Endothelial cell of umbilical vein (primary cell): ENCODE measurements around the gene SLC25A38. TPM values are rescaled to one million over a fixed set of nuclear protein-coding genes. Genes with fewer than 3 reads are reported as not detected.

ENCODE experiments used
- BruUV-seq: library from RNA; stranded (reverse); fragments of 400-500 nt; replicated peaks from 2 replicates; lab custom pipeline; 2021; lab: Mats Ljungman, UMichigan
- CTCF ChIA-PET: fragments of 300-600, 350-600 bp; sonication (Branson Sonifier 250); formaldehyde crosslinking; loops from one replicate; lab custom pipeline; 2021; ENCODE audit warnings: antibody characterized with exemption, inconsistent platforms; lab: Charles Lee
- POLR2A ChIA-PET: fragments of 300-600, 350-600 bp; sonication (Branson Sonifier 250); formaldehyde crosslinking; loops from one replicate; lab custom pipeline; 2021; ENCODE audit warnings: antibody characterized with exemption, inconsistent platforms; lab: Charles Lee
- DNase-seq: peaks from one replicate; pipeline ENCODE4 v3.0.0-alpha.2; 2011; ENCODE audit warnings: low read depth, low spot score
- FAIRE-seq: peaks from 2 replicates; lab custom pipeline; 2011; peaks lifted over from hg19 to GRCh38; lab: Jason Lieb, UNC
- H2AFZ ChIP-seq: 2 replicates; pipeline ENCODE4 v1.6.0; 2012; ENCODE audit warnings: low read depth, low read length, control low read depth, inconsistent platforms
- H3K27ac ChIP-seq: 2 replicates; pipeline ENCODE4 v1.5.1; 2011; ENCODE audit warnings: low read depth, mild to moderate bottlenecking, control low read depth, low read length, moderate library complexity; ENCODE audit not compliant: insufficient read depth
- H3K27me3 ChIP-seq, 2 experiments: 2 replicates each; pipeline versions ENCODE4 v1.6.0 to v1.6.1; 2011; ENCODE audit warnings: low read length in 2 of 2, mixed read lengths in 1 of 2; ENCODE audit not compliant: control insufficient read depth in 2 of 2, insufficient read depth in 2 of 2
- H3K36me3 ChIP-seq, 2 experiments: 2 replicates in 1 of 2; 3 replicates in 1 of 2; pipeline ENCODE4 v1.5.1; 2011; ENCODE audit warnings: low read length in 2 of 2, mild to moderate bottlenecking in 1 of 2, moderate library complexity in 1 of 2; ENCODE audit not compliant: control insufficient read depth in 2 of 2, insufficient read depth in 2 of 2; ENCODE audit errors: extremely low read depth in 1 of 2
- H3K4me1 ChIP-seq: 3 replicates; pipeline ENCODE4 v1.5.1; 2011; ENCODE audit warnings: mild to moderate bottlenecking, low read length; ENCODE audit not compliant: control insufficient read depth, insufficient read depth; ENCODE audit errors: extremely low read depth
- H3K4me2 ChIP-seq: 2 replicates; pipeline ENCODE4 v1.6.1; 2011; ENCODE audit warnings: low read length, control low read depth, mixed read lengths; ENCODE audit not compliant: insufficient read depth
- H3K4me3 ChIP-seq, 3 experiments: fragments of 200-600 bp in 1 of 3; sonication (generic), shearing (Covaris generic) in 1 of 3; replicated peaks in 1 of 3; 2 replicates each; pipeline ENCODE4 v1.5.1; 2011 to 2016; ENCODE audit warnings: control low read depth in 3 of 3, low read length in 3 of 3, mild to moderate bottlenecking in 2 of 3, inconsistent platforms in 1 of 3, low read depth in 1 of 3, moderate library complexity in 1 of 3; ENCODE audit not compliant: insufficient read depth in 1 of 3
- H3K79me2 ChIP-seq: 2 replicates; pipeline ENCODE4 v1.6.0; 2012; ENCODE audit warnings: low read length, inconsistent platforms; ENCODE audit not compliant: control insufficient read depth, insufficient read depth
- H3K9ac ChIP-seq: replicated peaks from 2 replicates; pipeline ENCODE3; 2011; ENCODE audit warnings: low read length, control low read depth; ENCODE audit not compliant: insufficient read depth; ENCODE audit errors: extremely low read depth
- H3K9me1 ChIP-seq: replicated peaks from 3 replicates; pipeline ENCODE4 v1.6.0; 2011; ENCODE audit warnings: mild to moderate bottlenecking, low read length; ENCODE audit not compliant: control insufficient read depth, insufficient read depth; ENCODE audit errors: extremely low read depth
- H3K9me3 ChIP-seq: replicated peaks from 2 replicates; pipeline ENCODE4 v1.5.1; 2012; ENCODE audit warnings: low read length, inconsistent platforms; ENCODE audit not compliant: control insufficient read depth, insufficient read depth
- H4K20me1 ChIP-seq: replicated peaks from 2 replicates; pipeline ENCODE3; 2011; ENCODE audit warnings: mild to moderate bottlenecking, low read length; ENCODE audit not compliant: control insufficient read depth, insufficient read depth; ENCODE audit errors: extremely low read depth
- CTCF ChIP-seq, 2 donors: IDR thresholded peaks; 1 replicate in 1 of 2; 2 replicates in 1 of 2; pipeline ENCODE4 v1.5.1; 2011; ENCODE audit warnings: low read length in 2 of 2, mild to moderate bottlenecking in 2 of 2, moderate library complexity in 2 of 2, control low read depth in 1 of 2, inconsistent platforms in 1 of 2, low read depth in 1 of 2; ENCODE audit not compliant: insufficient read depth in 1 of 2; ENCODE audit errors: extremely low read depth in 1 of 2
- EZH2 ChIP-seq: IDR thresholded peaks from 2 replicates; pipeline ENCODE4 v1.6.1; 2012; ENCODE audit warnings: borderline replicate concordance, low read depth, mild to moderate bottlenecking, moderate library complexity, low read length, inconsistent platforms; ENCODE audit not compliant: severe bottlenecking
- FOS ChIP-seq: IDR thresholded peaks from 2 replicates; pipeline ENCODE4 v1.6.1; 2011; ENCODE audit warnings: mild to moderate bottlenecking, low read length, moderate library complexity, borderline replicate concordance; ENCODE audit not compliant: insufficient read depth
- GATA2 ChIP-seq: IDR thresholded peaks from 2 replicates; pipeline ENCODE4 v1.7.0; 2011; ENCODE audit warnings: low read depth, mild to moderate bottlenecking, moderate library complexity, mixed read lengths, low read length; ENCODE audit not compliant: insufficient read length, insufficient read depth
- MAX ChIP-seq: IDR thresholded peaks from 2 replicates; pipeline ENCODE4 v1.6.1; 2011; ENCODE audit not compliant: insufficient read depth, insufficient read length
- POLR2A ChIP-seq: IDR thresholded peaks from 2 replicates; pipeline ENCODE4 v1.6.1; 2012; ENCODE audit warnings: low read depth, mild to moderate bottlenecking, control low read depth, low read length
- POLR2AphosphoS5 ChIP-seq: IDR thresholded peaks from 2 replicates; pipeline ENCODE4 v1.6.1; 2012; ENCODE audit warnings: low read depth, mild to moderate bottlenecking, control low read depth, low read length, moderate library complexity; ENCODE audit not compliant: insufficient read depth
- dilution Hi-C: fragments of 300-500 bp; cut with MboI; formaldehyde crosslinking; loops from one replicate; pipeline ENCODE4 v1.15.0; 2019; ENCODE audit warnings: low sequenced_read_pairs; ENCODE audit not compliant: extremely low pct_ligation_motif_present
- intact Hi-C: fragments of 100-400 bp; cut with micrococcal nuclease; formaldehyde crosslinking; loops from one replicate; pipeline ENCODE4 v1.10.0; 2022
- polyA plus RNA-seq, 4 experiments: library from polyadenylated mRNA; depleted of rRNA in 3 of 4; stranded (reverse) in 3 of 4; unstranded in 1 of 4; fragments of >200 nt; gene quantifications; 2 replicates each; pipeline versions ENCODE4 v1.2.1 to v1.2.3, GENCODE V29; 2011 to 2012; ENCODE audit warnings: missing spikeins in 1 of 4
- total RNA-seq: library from RNA; stranded (reverse); gene quantifications from 2 replicates; pipeline ENCODE4 v1.2.3, GENCODE V29; 2021

Gene SLC25A38
- total and polyA plus RNA-seq, 2 donors (not counting 3 experiments of a cell fraction or from before 2014, with no cell fraction given), result 20.0 to 31.1 TPM

GRCh38 chr3:39339086-39339485 lies 44.1 kb upstream of the SLC25A38 start:
- Histone ChIP-seq H2AFZ (no peak overlapping the region), H3K4me2 (no peak overlapping the region), H3K27me3 (no peaks in the 10 kb centered on the region), H3K79me2 (no peaks in the 10 kb centered on the region), H3K36me3 (no peaks in the 10 kb centered on the region), H3K9me1 (no peaks in the 10 kb centered on the region), H3K4me3 (no peak overlapping the region), H3K27ac (no peak overlapping the region), H3K4me1 (no peaks in the 10 kb centered on the region), H4K20me1 (no peaks in the 10 kb centered on the region), H3K9me3 (no peaks in the 10 kb centered on the region), H3K9ac (no peak overlapping the region)
- BruUV-seq, result no TSS peak
- FAIRE-seq, result no peak
- dilution Hi-C loops (no loop called here), intact Hi-C loops (no loop called here)
- CTCF ChIA-PET, result no interaction called here
- TF ChIP-seq MAX (no peak), POLR2AphosphoS5 (no peak), POLR2A (no peak), GATA2 (no peak), FOS (no peak)
- no peak for DNase-seq
- POLR2A ChIA-PET, result no interaction called here

- Histone ChIP-seq H3K4me3 (no peak overlapping the region), H2AFZ (no peak overlapping the region), H3K79me2 (no peaks in the 10 kb centered on the region), H4K20me1 (no peaks in the 10 kb centered on the region), H3K9me1 (no peaks in the 10 kb centered on the region), H3K4me2 (no peak overlapping the region), H3K9me3 (no peaks in the 10 kb centered on the region), H3K4me1 (no peaks in the 10 kb centered on the region), H3K27ac (no peak overlapping the region), H3K27me3 (peaks cover 4 to 6% of the 10 kb centered on the region in 2 experiments), H3K36me3 (no peaks in the 10 kb centered on the region), H3K9ac (no peak overlapping the region)
- ChIA-PET CTCF (no interaction called here), POLR2A (no interaction called here)
- no TSS peak for BruUV-seq
- TF ChIP-seq POLR2A (no peak), FOS (peak; percentile 42), CTCF (IDR thresholded peaks at IDR 0.05; ENCODE audit: extremely low read depth in 1 of 2, insufficient read depth in 1 of 2, low read depth in 1 of 2, low read length in 2 of 2) (no peak), GATA2 (peak; percentile 65), EZH2 (no peak)
- DNase-seq (peak; percentile 6), FAIRE-seq (no peak)
- intact Hi-C loops (no loop called here), dilution Hi-C loops (no loop called here)
These were observed 40.0 kb upstream of the SLC25A38 start for GRCh38 chr3:39343076-39343717.
